MM.1S (cell line): ENCODE data around the gene SBDS.

Experiments used
- DNase-seq: peaks from one replicate; pipeline ENCODE4 v3.0.0-alpha.2; 2015
- H2AFZ ChIP-seq: fragments of 300-600 bp; sonication (generic); 2 replicates; pipeline ENCODE4 v1.6.0; 2016; ENCODE audit warnings: antibody characterized with exemption, low read length
- H3F3A ChIP-seq: fragments of 300-600 bp; sonication (generic); 2 replicates; pipeline ENCODE4 v1.6.1; 2016; ENCODE audit warnings: mild to moderate bottlenecking, antibody characterized with exemption, low read length, moderate library complexity, mixed read lengths; ENCODE audit not compliant: insufficient read depth
- H3K27ac ChIP-seq: fragments of 300-600 bp; sonication (generic); 2 replicates; pipeline ENCODE4 v1.5.1; 2016; ENCODE audit warnings: mild to moderate bottlenecking, low read length
- H3K27me3 ChIP-seq: fragments of 300-600 bp; sonication (generic); replicated peaks from 2 replicates; pipeline ENCODE4 v1.6.0; 2016; ENCODE audit warnings: low read length; ENCODE audit not compliant: insufficient read depth
- H3K36me3 ChIP-seq: fragments of 300-600 bp; sonication (generic); replicated peaks from 2 replicates; pipeline ENCODE4 v1.6.1; 2016; ENCODE audit warnings: mild to moderate bottlenecking, low read length, mixed read lengths; ENCODE audit not compliant: insufficient read depth
- H3K4me1 ChIP-seq: fragments of 300-600 bp; sonication (generic); 2 replicates; pipeline ENCODE4 v1.6.1; 2016; ENCODE audit warnings: low read length, mixed read lengths
- H3K4me2 ChIP-seq: fragments of 300-600 bp; sonication (generic); 2 replicates; pipeline ENCODE4 v1.6.0; 2016; ENCODE audit warnings: low read depth, low read length
- H3K4me3 ChIP-seq: fragments of 300-600 bp; sonication (generic); 2 replicates; pipeline ENCODE4 v1.5.1; 2016; ENCODE audit warnings: low read length, mixed read lengths
- H3K79me2 ChIP-seq: fragments of 300-600 bp; sonication (generic); 2 replicates; pipeline ENCODE4 v1.6.1; 2016; ENCODE audit warnings: mixed run types, low read length, mixed read lengths
- H3K9ac ChIP-seq: fragments of 300-600 bp; sonication (generic); 2 replicates; pipeline ENCODE4 v1.6.1; 2016; ENCODE audit warnings: low read length, mixed read lengths
- H3K9me2 ChIP-seq: fragments of 300-600 bp; sonication (generic); replicated peaks from 2 replicates; pipeline ENCODE4 v1.6.1; 2016; ENCODE audit warnings: mild to moderate bottlenecking, low read length, mixed read lengths; ENCODE audit not compliant: insufficient read depth
- H3K9me3 ChIP-seq: fragments of 300-600 bp; sonication (generic); replicated peaks from 2 replicates; pipeline ENCODE4 v1.6.1; 2016; ENCODE audit warnings: mild to moderate bottlenecking, low read length, mixed read lengths; ENCODE audit not compliant: insufficient read depth
- H4K20me1 ChIP-seq: fragments of 300-600 bp; sonication (generic); 2 replicates; pipeline ENCODE4 v1.6.1; 2016; ENCODE audit warnings: mild to moderate bottlenecking, low read length, moderate library complexity, mixed read lengths; ENCODE audit not compliant: insufficient read depth
- CTCF ChIP-seq: fragments of 300-600 bp; sonication (generic); IDR thresholded peaks from 2 replicates; pipeline ENCODE4 v1.5.1; 2016; ENCODE audit warnings: antibody characterized with exemption, low read length, mixed read lengths
- EZH2 ChIP-seq: fragments of 300-600 bp; sonication (generic); optimal IDR thresholded peaks from 2 replicates; pipeline ENCODE3; 2017; ENCODE audit warnings: low read depth, mild to moderate bottlenecking, antibody characterized with exemption, low read length, mixed read lengths
- EZH2phosphoT487 ChIP-seq: fragments of 300-600 bp; sonication (generic); IDR thresholded peaks from 2 replicates; pipeline ENCODE4 v1.6.1; 2018; ENCODE audit warnings: antibody characterized with exemption, low read length

SBDS gene

DNA sequence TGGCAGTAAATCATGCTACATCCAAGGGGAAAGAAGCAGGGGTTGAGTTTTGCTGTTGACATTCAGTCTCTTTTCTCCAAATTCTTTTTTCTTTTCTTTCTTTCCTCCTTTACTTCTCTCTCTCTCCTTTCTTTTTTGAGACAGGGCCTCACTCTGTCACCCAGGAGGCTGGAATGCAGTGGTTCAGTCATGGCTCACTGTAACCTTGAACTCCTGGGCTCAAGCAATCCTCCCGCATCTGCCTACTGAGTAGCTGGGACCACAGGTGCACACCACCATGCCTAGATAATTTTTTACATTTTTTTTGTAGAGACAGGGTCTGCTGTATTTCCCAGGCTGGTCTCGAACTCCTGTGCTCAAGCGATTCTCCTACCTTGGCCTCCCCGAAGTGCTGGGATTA, 35.2 kb downstream of the SBDS start:
- Histone ChIP-seq H4K20me1 (no peaks in the 10 kb centered on the region), H3K36me3 (no peaks in the 10 kb centered on the region), H3K9me3 (no peaks in the 10 kb centered on the region), H2AFZ (no peak overlapping the region), H3K4me2 (no peak overlapping the region), H3F3A (no peaks in the 10 kb centered on the region), H3K4me1 (no peaks in the 10 kb centered on the region), H3K9me2 (no peaks in the 10 kb centered on the region), H3K79me2 (no peaks in the 10 kb centered on the region), H3K9ac (no peak overlapping the region), H3K27ac (no peak overlapping the region), H3K4me3 (no peak overlapping the region), H3K27me3 (no peaks in the 10 kb centered on the region)
- TF ChIP-seq CTCF, result no peak
- no peak for TF ChIP-seq EZH2
- TF ChIP-seq EZH2phosphoT487, result no peak
- DNase-seq, result no peak

DNA sequence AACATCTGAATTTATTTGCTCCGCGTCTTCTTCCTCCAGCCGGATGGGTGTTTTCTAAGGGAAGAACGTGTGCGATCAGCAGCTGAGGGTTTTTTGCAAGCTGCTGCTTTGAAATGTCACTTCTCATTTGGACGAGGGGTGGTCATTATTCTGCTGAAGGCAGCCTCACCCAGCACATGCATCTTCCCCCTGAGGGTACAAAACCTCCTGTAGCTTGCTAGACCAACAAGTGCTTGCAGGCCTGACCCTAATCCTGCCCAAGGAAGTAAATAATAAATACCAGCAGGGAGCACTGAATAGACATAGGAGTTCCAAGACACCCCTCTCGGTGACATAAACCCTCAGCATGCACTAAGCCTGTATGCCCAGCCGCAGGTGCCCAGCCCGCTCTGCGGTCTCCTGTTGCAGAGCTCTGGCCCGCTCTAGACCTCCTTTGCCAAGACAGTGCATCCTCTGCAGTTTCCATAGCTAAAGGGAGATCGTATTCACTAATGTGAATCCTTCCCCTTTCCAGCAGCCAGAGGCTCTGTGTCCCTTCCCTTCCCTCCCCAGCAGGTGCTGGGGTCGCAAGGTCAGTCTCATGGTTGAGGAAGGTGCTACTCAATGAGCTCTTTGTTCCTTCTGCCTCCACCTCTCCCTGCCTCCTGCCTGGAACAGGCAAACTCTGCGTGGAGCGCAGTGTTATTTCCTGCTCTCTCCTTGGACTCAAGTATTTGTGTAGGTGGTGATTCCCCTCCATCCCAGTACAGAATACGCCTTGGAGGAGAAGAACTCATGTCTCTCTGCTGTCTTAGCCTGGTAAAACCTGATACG, 36.6 kb downstream of the SBDS start:
- no peaks in the 10 kb centered on the region for H4K20me1 ChIP-seq
- H3K4me2 ChIP-seq, result no peak overlapping the region
- H3K9me2 ChIP-seq, result no peaks in the 10 kb centered on the region
- no peak for TF ChIP-seq EZH2phosphoT487
- TF ChIP-seq CTCF, result no peak
- no peak for TF ChIP-seq EZH2
- no peak overlapping the region for H3K4me3 ChIP-seq
- H3F3A ChIP-seq, result no peaks in the 10 kb centered on the region
- H3K36me3 ChIP-seq, result no peaks in the 10 kb centered on the region
- no peaks in the 10 kb centered on the region for H3K4me1 ChIP-seq
- no peak overlapping the region for H3K9ac ChIP-seq
- DNase-seq, result no peak
- no peaks in the 10 kb centered on the region for H3K79me2 ChIP-seq
- no peak overlapping the region for H3K27ac ChIP-seq
- H3K27me3 ChIP-seq, result no peaks in the 10 kb centered on the region
- no peak overlapping the region for H2AFZ ChIP-seq
- H3K9me3 ChIP-seq, result no peaks in the 10 kb centered on the region

- Histone ChIP-seq H3K79me2 (no peaks in the 10 kb centered on the region), H3K4me3 (no peak overlapping the region), H3K4me1 (no peaks in the 10 kb centered on the region), H3K27ac (no peak overlapping the region), H3K36me3 (no peaks in the 10 kb centered on the region), H3K4me2 (no peak overlapping the region), H3K9me2 (no peaks in the 10 kb centered on the region), H3K9ac (no peak overlapping the region), H3K27me3 (no peaks in the 10 kb centered on the region), H3F3A (no peaks in the 10 kb centered on the region), H4K20me1 (no peaks in the 10 kb centered on the region), H3K9me3 (no peaks in the 10 kb centered on the region), H2AFZ (no peak overlapping the region)
- no peak for TF ChIP-seq EZH2phosphoT487
- no peak for TF ChIP-seq CTCF
- TF ChIP-seq EZH2, result no peak
- DNase-seq, result no peak
Observed at GRCh38 chr7:66957595-66958290, 37.6 kb downstream of the SBDS start.
